Measurements from ENCODE around the gene BTF3. TPM values are rescaled to one million over a fixed set of nuclear protein-coding genes. Genes with fewer than 3 reads are reported as not detected.

BTF3 gene
- total RNA-seq, 1 experiment from 2014 or later = 861 TPM

DNA sequence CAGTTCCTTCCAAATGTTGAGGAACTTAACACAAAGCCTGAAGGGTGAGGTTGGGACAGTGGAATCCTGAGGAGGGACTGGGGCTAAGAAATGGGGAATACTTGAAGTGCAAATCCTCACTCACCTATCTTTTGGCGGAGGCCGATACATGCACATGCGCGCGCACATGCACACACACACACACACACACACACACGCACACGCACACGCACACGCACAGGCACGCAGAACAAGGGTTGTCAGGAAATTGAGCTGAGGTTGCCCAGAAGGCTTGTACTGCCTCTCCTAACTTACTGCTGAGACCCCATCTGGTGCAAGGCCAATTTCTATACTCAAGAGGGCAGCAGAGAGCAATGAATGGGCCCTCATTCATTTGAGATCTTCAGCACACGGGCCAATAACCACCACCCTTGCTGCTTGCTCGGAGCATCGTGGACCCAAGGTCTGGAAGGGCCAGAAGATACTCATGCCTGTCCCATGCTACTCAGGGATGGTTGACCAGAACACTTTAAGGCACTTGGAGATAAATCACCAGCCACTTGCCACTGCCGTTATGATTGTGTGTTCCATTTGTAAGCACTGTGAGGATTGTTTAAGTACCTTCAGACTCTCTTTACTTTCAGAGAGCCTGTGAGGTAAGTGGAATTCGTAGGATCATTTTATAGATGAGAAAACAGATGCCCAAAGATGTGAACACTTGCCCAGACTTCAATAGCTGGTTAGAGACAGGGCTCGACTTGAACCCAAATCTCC lies 21.5 kb downstream of the BTF3 start:
- Histone ChIP-seq H3K79me2 (ENCODE audit: insufficient read depth, low read length) (no peaks in the 10 kb centered on the region), H2BK5ac (ENCODE audit: insufficient read length, low read length) (no peak overlapping the region), H4K5ac (ENCODE audit: insufficient read length, low read depth, low read length) (no peak overlapping the region), H3K4me1 (ENCODE audit: insufficient read depth, low read length) (no peaks in the 10 kb centered on the region; the same call in 1 of the 2 replicates), H2BK12ac (ENCODE audit: insufficient read length, low read depth, low read length) (no peak overlapping the region), H2BK15ac (ENCODE audit: low read depth, low read length) (no peak overlapping the region), H2BK20ac (ENCODE audit: low read depth, low read length, poor library complexity, severe bottlenecking) (no peak overlapping the region), H3K23ac (ENCODE audit: insufficient read length, low read depth, low read length) (no peak overlapping the region), H3K4me2 (ENCODE audit: insufficient read depth, insufficient read length, low read length) (peak overlapping the region; percentile 13), H2AFZ (ENCODE audit: low read length) (peak overlapping the region; percentile 3), H4K20me1 (ENCODE audit: control insufficient read depth, insufficient read depth, insufficient read length) (no peaks in the 10 kb centered on the region), H3T11ph (ENCODE audit: low read length) (no peak overlapping the region), H3K56ac (ENCODE audit: insufficient read length, low read depth, low read length) (no peak overlapping the region), H2BK120ac (ENCODE audit: low read depth, low read length, poor library complexity, severe bottlenecking) (no peak overlapping the region), H4K91ac (ENCODE audit: insufficient read length, low read depth, low read length) (no peak overlapping the region), H3K14ac (ENCODE audit: insufficient read depth, low read length) (no peak overlapping the region), H3K4ac (ENCODE audit: low read depth, low read length) (no peak overlapping the region), H3K9ac (ENCODE audit: extremely low read depth, insufficient read length, low read length) (no peak overlapping the region), H2AK5ac (ENCODE audit: insufficient read length, low read length) (no peak overlapping the region), H3K23me2 (ENCODE audit: insufficient read length, low read depth, low read length, poor library complexity, severe bottlenecking) (no peaks in the 10 kb centered on the region), H4K8ac (replicated peaks; ENCODE audit: insufficient read length, low read depth, low read length) (no peak overlapping the region), H3K9me3 (ENCODE audit: control insufficient read depth, low read depth, low read length) (no peaks in the 10 kb centered on the region), H3K27me3 (ENCODE audit: insufficient read depth, low read length) (no peaks in the 10 kb centered on the region), H3K27ac (ENCODE audit: insufficient read length, low read depth, low read length) (no peak overlapping the region), H3K79me1 (ENCODE audit: insufficient read depth, low read depth, low read length, poor library complexity, severe bottlenecking) (no peaks in the 10 kb centered on the region), H3K18ac (ENCODE audit: insufficient read length, low read depth, low read length) (no peak overlapping the region)
- TF ChIP-seq CTCF (conservative IDR thresholded peaks at IDR 0.05) = peak; percentile 69
- Mint-ChIP-seq H3K27ac (no peak overlapping the region), H3K27me3 (ENCODE audit: low read depth) (no peaks in the 10 kb centered on the region), H3K4me3 (peak overlapping the region in 1 of 2 experiments; percentile 19; a peak in 1 of 5 replicates), H3K36me3 (ENCODE audit: insufficient read depth in 1 of 3, low read depth in 3 of 3) (no peaks in the 10 kb centered on the region), H3K9me3 (no peaks in the 10 kb centered on the region), H3K4me1 (peaks cover 10 to 21% of the 10 kb centered on the region in 2 experiments)
- WGBS (ENCODE audit: extremely low coverage, insufficient read length, low lambda C conversion rate) = no CpG with 5 or more reads among the region's 16 CpGs
- DNase-seq = peak; percentile 88

Data from H9 (cell line).